Mucosa of descending colon (tissue), 3 donors: ENCODE measurements around the gene PFKM. TPM values are rescaled to one million over a fixed set of nuclear protein-coding genes. Genes with fewer than 3 reads are reported as not detected.

Experiments
- ATAC-seq: fragments of 200-7000 bp; cut with Tn5 transposase; one replicate; pipeline ENCODE4 v1.9.1; 2020; ENCODE audit warnings: mild to moderate bottlenecking, moderate library complexity
- DNase-seq, 3 donors: peaks; one replicate each; pipeline ENCODE4 v3.0.0-alpha.2; 2020
- H3K36me3 ChIP-seq: fragments of 200-600 bp; one replicate; pipeline ENCODE4 v1.8.0; 2021; ENCODE audit warnings: low read depth, mild to moderate bottlenecking
- H3K4me1 ChIP-seq: fragments of 200-600 bp; one replicate; pipeline ENCODE4 v1.8.0; 2021; ENCODE audit warnings: low read depth, mild to moderate bottlenecking
- H3K4me3 ChIP-seq: fragments of 200-600 bp; one replicate; pipeline ENCODE4 v1.8.0; 2021; ENCODE audit warnings: mild to moderate bottlenecking
- H3K9me3 ChIP-seq: fragments of 200-600 bp; one replicate; pipeline ENCODE4 v1.8.0; 2021; ENCODE audit warnings: mild to moderate bottlenecking
- intact Hi-C, 2 donors: fragments of 100-400 bp; cut with DNase I in 1 of 2; cut with micrococcal nuclease in 1 of 2; formaldehyde crosslinking; loops; one replicate each; pipeline versions ENCODE4 v1.11.0 to v1.11.1; 2022; cut with DNase I, micrococcal nuclease
- total RNA-seq, 3 donors: library from RNA; stranded (reverse); fragmentation: NEBNext Ultra II Directional in 2 of 3; extraction: Animal tissue kit (Norgen Biotek cat#: 25700) in 2 of 3; gene quantifications; one replicate each; pipeline versions ENCODE4 v1.2.1 to v1.2.4, GENCODE V29; 2021 to 2023
- TF ChIP-seq, protein P1 (sequence below): fragments of 200-600 bp; IDR thresholded peaks from one replicate; pipeline ENCODE4 v1.8.0; 2022; ENCODE audit warnings: antibody characterized with exemption, mild to moderate bottlenecking
- donor health status: DM: no; HTN: no; CAD: no; lungs with moderate emphysema.
- donor health status: DM: no; HTN: no; CAD: no.
- donor health status: DM: no; HTN: yes; CAD: no.

PFKM gene
- total RNA-seq, 3 donors from 2014 or later = 37.3 to 98.8 (median 40.9) TPM

- intact Hi-C loops = loop anchor here in 1 of 2 donors (10.0 kb wide), 1 partner anchor 75 kb away; no protein-coding TSS in a partner anchor
- ATAC-seq = no peak
These were observed 40.9 kb downstream of the PFKM start for GRCh38 chr12:48160046-48160445.

GRCh38 chr12:48160807-48161206, 41.6 kb downstream of the PFKM start:
- Histone ChIP-seq H3K36me3 (no peaks in the 10 kb centered on the region), H3K4me3 (no peak overlapping the region), H3K4me1 (peaks cover 9% of the 10 kb centered on the region), H3K9me3 (no peaks in the 10 kb centered on the region)
- TF ChIP-seq, protein P1, sequence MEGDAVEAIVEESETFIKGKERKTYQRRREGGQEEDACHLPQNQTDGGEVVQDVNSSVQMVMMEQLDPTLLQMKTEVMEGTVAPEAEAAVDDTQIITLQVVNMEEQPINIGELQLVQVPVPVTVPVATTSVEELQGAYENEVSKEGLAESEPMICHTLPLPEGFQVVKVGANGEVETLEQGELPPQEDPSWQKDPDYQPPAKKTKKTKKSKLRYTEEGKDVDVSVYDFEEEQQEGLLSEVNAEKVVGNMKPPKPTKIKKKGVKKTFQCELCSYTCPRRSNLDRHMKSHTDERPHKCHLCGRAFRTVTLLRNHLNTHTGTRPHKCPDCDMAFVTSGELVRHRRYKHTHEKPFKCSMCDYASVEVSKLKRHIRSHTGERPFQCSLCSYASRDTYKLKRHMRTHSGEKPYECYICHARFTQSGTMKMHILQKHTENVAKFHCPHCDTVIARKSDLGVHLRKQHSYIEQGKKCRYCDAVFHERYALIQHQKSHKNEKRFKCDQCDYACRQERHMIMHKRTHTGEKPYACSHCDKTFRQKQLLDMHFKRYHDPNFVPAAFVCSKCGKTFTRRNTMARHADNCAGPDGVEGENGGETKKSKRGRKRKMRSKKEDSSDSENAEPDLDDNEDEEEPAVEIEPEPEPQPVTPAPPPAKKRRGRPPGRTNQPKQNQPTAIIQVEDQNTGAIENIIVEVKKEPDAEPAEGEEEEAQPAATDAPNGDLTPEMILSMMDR = no peak
- no peak for ATAC-seq
- no peak for DNase-seq
- intact Hi-C loops = loop anchor here in 1 of 2 donors (10.0 kb wide), 1 partner anchor 76 kb away; no protein-coding TSS in a partner anchor

More at GRCh38 chr12:48160046-48160445, 40.9 kb downstream of the PFKM start:
- no peaks in the 10 kb centered on the region for H3K36me3 ChIP-seq
- TF ChIP-seq, protein P1 = no peak
- H3K9me3 ChIP-seq = no peaks in the 10 kb centered on the region
- H3K4me3 ChIP-seq = no peak overlapping the region
- H3K4me1 ChIP-seq = peaks cover 10% of the 10 kb centered on the region
- DNase-seq = no peak

DNA sequence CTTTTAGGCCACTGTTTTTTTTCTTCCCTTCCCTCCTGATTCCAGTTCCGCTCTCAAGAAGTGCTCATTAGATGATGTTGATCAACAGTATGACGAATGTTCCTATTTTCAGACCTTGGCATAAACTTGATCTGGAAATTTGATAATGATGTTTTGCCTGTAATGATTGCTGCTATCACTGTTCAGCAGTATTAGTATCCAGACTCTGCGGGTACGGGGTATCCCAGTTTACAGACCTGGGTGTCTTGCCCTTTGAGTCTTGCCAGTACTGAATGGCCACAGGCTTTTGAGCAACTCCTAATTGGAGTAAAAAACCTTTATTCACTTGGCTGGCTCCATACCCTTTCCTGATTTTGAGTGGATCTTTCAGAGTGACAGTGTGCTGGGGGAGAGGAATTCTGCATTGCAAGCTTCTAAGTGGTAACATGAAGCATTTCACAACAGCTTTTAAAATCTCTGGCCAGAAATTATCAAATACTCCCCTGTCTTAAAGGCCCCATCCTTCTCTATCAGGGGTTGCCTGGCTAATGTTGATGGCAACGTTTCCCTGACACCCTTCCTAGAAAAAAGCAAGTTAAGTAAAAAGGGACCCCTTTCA, 44.1 kb downstream of the PFKM start:
- ATAC-seq (no peak), DNase-seq (no peak)
- Histone ChIP-seq H3K36me3 (no peaks in the 10 kb centered on the region), H3K9me3 (no peaks in the 10 kb centered on the region), H3K4me3 (no peak overlapping the region), H3K4me1 (no peaks in the 10 kb centered on the region)
- TF ChIP-seq, protein P1 = no peak
- intact Hi-C loops = loop anchor here in 1 of 2 donors (10.0 kb wide), 1 partner anchor 78 kb away; no protein-coding TSS in a partner anchor

DNA sequence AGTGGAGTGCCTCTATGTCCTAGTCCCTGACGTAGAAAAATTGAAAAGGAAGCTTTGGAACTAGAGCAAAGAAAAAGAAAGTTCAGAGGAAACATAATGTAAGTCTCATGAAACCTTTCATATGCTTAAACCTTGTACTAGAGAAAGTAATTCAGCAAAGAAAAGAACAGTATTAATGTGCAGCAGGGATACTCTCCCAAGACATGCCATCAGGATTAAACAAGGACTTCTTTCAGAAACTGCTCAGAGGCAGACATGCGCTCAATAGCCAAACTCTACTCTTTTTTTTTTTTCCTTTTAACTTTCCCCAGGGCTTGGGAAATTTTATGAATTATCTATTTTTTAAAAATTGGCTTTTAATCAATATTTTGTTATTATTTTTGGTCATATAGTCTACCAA, 45.3 kb downstream of the PFKM start:
- TF ChIP-seq, protein P1 = no peak
- ATAC-seq = no peak
- Histone ChIP-seq H3K36me3 (no peaks in the 10 kb centered on the region), H3K9me3 (no peaks in the 10 kb centered on the region), H3K4me3 (no peak overlapping the region), H3K4me1 (no peaks in the 10 kb centered on the region)
- no peak for DNase-seq
- intact Hi-C loops = loop anchor here in 1 of 2 donors (10.0 kb wide), 1 partner anchor 80 kb away; no protein-coding TSS in a partner anchor

DNA sequence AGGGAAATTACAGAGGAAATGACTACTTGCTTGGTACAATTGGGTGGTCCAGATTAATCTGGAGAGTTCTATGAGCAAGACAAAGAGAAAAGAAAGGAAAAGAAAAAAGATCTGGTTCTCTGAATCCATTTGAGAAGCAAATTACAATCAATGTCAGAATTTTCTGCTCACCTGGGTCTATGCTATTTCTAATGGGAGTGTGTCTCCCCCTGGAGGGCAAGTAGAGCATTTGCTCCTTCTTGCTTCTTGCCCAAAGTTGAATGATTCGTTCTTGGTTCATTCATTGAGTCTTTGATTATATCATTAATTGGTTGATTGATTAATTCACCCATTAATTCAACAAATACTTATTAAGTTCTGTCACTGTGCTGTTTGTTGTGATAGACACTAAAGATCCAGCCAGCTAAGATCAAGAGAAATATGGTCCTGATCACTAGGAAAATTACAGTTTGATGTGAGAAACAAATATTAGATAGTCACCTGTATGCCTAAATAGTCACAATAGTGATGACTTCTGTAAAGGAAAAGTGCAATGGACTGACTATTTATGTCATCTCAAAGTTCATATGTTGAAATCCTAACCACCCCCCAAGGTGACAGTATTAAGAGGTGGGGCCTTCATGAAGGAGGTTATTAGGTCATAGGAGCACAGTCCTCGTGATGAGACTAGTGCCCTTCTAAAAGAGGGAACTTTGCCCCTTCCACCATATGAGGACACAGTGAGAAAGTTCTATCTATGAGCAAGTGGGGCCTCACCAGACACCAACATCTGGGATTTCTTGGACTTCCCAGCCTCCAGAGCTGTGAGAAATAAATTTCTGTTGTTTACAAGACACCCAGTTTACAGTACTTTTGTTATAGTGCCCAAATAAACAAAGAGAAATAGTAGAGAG, 46.2 kb downstream of the PFKM start:
- DNase-seq (peak in 1 of 3 donors; percentile 23), ATAC-seq (peak; percentile 67)
- no peaks in the 10 kb centered on the region for H3K4me1 ChIP-seq
- TF ChIP-seq, protein P1 = peak; percentile 84
- H3K9me3 ChIP-seq = no peaks in the 10 kb centered on the region
- H3K36me3 ChIP-seq = no peaks in the 10 kb centered on the region
- intact Hi-C loops = loop anchor here in 1 of 2 donors (10.0 kb wide), 1 partner anchor 81 kb away; no protein-coding TSS in a partner anchor
- H3K4me3 ChIP-seq = no peak overlapping the region
